Measurements from ENCODE around the gene FAM216B.
A peak's percentile ranks its signal among the peaks of the same experiment; 100 is the strongest.
"Not testable (repeated sequence)": the region's sequence is repeated elsewhere in the genome, so short reads cannot be mapped to it uniquely, and the experiment has no call there.

FAM216B gene

DNA sequence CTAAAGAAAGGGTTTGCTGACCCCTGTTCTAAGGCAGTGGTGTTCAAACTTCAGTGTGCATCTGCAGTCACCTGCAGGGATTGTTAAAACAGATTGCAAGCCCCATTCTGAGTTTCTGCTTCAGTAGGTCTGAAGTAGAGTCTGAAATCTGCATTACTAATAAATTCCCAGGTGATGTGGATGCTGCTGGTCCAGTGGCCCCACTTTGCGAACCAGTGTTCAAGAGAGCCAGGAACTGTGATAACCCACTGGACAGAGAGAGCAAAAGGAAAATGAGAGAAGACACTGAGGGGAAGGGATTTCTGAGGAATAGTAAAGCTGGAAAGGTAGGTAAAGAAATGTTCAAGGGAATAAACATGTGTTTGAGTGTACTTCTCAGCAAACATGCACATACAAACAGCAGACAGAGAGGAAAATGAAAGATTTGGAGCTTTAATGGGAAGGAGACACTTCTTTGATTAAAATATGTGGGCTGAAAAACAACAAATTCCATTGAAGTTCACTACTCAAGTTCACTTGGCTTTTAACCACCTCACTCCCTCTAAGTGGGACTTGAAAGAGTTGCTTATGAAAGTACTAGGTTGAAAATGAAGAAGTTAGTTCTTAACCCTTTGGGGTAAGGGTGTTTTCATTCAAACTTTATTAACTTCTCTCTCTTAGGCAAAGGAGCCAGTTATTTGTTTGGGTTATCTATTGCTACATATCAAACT, 26.4 kb upstream of the FAM216B start:
- no peak for DNase-seq (ENCODE audit: insufficient read length)
- peak; percentile 21 for FAIRE-seq
- TF ChIP-seq TAF1 (IDR thresholded peaks at IDR 0.05; ENCODE audit: borderline replicate concordance, low read depth, low read length) (no peak), POLR2A (IDR thresholded peaks at IDR 0.05; ENCODE audit: low read depth, low read length) (no peak), POLR2AphosphoS5 (IDR thresholded peaks at IDR 0.05; ENCODE audit: low read depth, low read length) (no peak)

DNA sequence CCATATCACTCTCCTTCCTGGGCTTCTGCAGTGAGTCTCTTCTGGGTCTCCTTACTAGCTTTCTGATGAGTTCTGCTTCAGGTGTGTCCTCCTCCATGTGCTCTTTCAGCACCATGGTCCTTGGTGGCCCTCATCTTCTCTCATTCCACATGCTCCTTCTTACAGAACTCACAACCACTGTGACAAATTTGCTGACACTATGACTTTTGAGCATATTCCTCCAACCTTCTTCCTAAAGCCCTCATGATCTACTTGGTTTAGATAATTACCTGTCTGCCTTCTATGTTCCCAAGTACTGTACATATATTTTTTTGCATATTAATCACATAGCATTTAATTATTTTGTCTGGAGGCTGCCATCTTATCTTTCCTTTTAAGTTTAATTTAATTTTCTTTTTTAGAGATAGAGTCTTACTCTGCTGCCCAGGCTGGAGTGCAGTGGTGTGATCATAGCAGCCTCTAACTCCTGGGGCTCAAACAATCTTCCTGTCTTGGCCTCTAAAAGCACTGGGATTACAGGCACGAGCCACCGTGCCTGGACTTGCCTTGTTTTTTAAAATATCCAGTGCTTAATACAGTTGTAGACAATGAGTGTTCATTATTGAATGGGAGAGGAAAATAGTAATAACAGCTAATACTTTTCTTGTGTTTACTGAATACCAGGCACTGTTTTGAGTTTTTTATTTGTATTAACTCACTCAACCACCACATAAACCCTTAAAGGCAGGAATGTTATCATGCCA, 23.5 kb upstream of the FAM216B start:
- DNase-seq (ENCODE audit: insufficient read length) (no peak), FAIRE-seq (no peak)
- TF ChIP-seq POLR2A (IDR thresholded peaks at IDR 0.05; ENCODE audit: low read depth, low read length): no peak
- TF ChIP-seq POLR2AphosphoS5 (IDR thresholded peaks at IDR 0.05; ENCODE audit: low read depth, low read length): no peak

DNA sequence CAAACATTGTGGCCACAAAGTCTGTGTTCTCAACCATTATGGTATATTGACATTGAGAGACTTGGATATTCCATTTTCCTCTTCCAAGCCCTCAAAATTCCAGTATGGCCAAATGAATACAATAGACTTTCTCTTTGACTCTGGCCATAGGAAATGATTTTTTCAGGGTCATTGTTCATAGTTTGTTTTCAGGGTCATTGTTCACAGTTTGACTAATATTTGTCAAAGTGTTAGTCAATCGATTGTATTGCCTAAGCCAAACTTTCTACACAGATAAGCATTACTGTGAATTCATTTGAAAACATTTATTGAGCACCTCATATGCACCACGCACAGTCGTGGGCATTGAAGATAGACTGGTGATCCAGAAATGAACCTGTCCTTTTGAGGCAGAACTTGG, 22.9 kb upstream of the FAM216B start:
- FAIRE-seq (no peak), DNase-seq (ENCODE audit: insufficient read length) (no peak)
- TF ChIP-seq POLR2AphosphoS5 (IDR thresholded peaks at IDR 0.05; ENCODE audit: low read depth, low read length): no peak
- TF ChIP-seq POLR2A (IDR thresholded peaks at IDR 0.05; ENCODE audit: low read depth, low read length): no peak
- no peak for TF ChIP-seq TAF1 (IDR thresholded peaks at IDR 0.05; ENCODE audit: borderline replicate concordance, low read depth, low read length)

DNA sequence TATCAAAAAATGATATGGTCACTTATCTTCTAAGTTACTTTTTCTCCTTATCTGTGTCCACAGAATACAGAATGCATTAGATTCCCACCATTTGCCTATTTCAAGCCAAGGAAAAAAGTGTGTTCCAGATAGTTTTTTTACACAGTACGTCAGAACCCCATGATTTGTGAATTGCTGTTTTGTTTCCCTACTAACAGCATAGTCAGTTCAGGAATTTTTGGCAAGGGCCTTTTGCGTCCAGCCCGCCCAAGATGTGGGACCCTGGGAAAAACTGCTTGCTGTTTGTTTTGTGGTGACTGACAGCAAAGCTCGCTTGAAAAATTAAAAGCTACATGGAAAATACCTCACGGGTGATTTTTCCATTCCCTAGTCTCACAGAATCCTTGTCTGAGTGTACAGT, 20.4 kb upstream of the FAM216B start:
- FAIRE-seq (no peak), DNase-seq (ENCODE audit: insufficient read length) (no peak)
- no peak for TF ChIP-seq POLR2A (IDR thresholded peaks at IDR 0.05; ENCODE audit: low read depth, low read length)
- TF ChIP-seq TAF1 (IDR thresholded peaks at IDR 0.05; ENCODE audit: borderline replicate concordance, low read depth, low read length): no peak
- TF ChIP-seq POLR2AphosphoS5 (IDR thresholded peaks at IDR 0.05; ENCODE audit: low read depth, low read length): no peak

DNA sequence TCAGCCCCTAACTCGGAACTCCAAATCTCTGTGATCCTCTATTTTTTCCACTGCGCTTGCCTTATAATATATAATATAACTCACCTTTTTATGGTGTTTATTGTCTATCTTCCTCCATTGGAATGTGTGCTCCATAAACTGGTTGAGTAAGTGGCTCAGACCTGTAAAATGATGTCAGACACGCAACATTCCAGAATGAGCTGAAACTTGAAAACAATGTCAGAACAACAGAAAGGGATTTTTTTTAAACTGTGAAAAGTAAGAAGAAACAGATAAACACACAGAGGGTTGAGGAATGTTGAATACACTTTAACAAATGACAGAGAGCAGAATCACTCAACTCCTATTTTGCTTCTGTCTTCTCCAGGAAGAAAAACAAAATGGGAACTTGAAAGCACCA, 19.1 kb upstream of the FAM216B start:
- no peak for FAIRE-seq
- DNase-seq (ENCODE audit: insufficient read length): no peak
- TF ChIP-seq POLR2AphosphoS5 (IDR thresholded peaks at IDR 0.05; ENCODE audit: low read depth, low read length) (no peak), POLR2A (IDR thresholded peaks at IDR 0.05; ENCODE audit: low read depth, low read length) (no peak), TAF1 (IDR thresholded peaks at IDR 0.05; ENCODE audit: borderline replicate concordance, low read depth, low read length) (no peak)

DNA sequence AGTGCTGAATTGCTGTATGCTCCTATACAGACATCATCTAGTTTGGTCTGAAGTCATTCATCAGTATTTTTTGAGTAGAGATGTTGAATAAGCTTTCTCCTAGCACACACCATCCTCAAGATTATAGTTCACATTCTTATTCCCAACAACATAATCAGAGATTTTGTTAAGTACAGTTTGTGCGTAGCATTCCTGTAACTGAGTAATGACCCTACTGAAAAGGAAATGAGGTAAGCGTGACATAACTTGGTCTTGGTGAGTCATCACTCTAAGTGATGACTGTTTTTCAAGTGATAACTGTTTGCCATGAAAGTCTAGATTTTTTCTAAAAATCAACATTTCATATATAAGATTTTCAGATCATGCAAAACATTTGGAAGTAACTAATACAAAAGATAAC, 18.5 kb upstream of the FAM216B start:
- TF ChIP-seq POLR2AphosphoS5 (IDR thresholded peaks at IDR 0.05; ENCODE audit: low read depth, low read length) (no peak), POLR2A (IDR thresholded peaks at IDR 0.05; ENCODE audit: low read depth, low read length) (no peak), TAF1 (IDR thresholded peaks at IDR 0.05; ENCODE audit: borderline replicate concordance, low read depth, low read length) (no peak)
- FAIRE-seq (no peak), DNase-seq (ENCODE audit: insufficient read length) (no peak)

DNA sequence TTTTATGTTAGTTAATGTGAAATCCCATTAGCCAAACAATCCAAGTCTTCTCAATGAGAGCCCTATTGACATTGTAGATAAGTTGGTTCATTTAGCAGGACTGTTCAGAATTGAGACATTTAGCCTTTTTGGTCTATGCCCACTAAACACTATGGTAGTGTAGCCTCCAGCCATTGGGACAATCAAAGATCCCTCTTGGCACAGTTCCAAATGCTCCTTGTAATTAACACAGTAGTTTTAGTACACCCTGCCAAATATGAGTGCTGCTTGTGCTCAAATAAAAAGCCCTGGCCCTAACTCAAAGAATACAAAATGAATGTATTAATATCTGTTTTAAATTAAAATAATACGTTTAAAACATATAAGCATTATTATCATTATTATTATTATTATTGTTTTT, 15.4 kb upstream of the FAM216B start:
- FAIRE-seq: no peak
- TF ChIP-seq POLR2AphosphoS5 (IDR thresholded peaks at IDR 0.05; ENCODE audit: low read depth, low read length): no peak
- TF ChIP-seq TAF1 (IDR thresholded peaks at IDR 0.05; ENCODE audit: borderline replicate concordance, low read depth, low read length): no peak
- TF ChIP-seq POLR2A (IDR thresholded peaks at IDR 0.05; ENCODE audit: low read depth, low read length): no peak

DNA sequence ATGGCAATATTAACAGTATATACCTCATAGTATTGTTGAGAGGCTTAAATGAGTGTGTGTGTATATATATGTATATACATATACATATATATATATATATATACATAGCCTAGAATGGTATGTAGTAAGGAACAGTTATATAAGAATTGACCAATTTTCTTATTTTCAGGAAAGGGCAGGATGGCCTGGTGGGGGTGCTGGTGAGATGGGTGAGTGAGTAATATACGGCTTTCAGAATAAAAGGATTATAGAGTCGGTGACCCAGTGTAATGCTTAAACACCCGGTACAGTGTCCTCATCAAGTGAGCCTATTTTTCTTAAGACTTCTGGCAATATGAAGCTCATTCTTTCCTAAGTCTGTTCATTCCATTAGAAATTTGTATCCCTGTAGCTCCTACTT, 11.7 kb upstream of the FAM216B start:
- FAIRE-seq (no peak), DNase-seq (ENCODE audit: insufficient read length) (no peak)
- TF ChIP-seq POLR2AphosphoS5 (IDR thresholded peaks at IDR 0.05; ENCODE audit: low read depth, low read length) (no peak), POLR2A (IDR thresholded peaks at IDR 0.05; ENCODE audit: low read depth, low read length) (no peak), TAF1 (IDR thresholded peaks at IDR 0.05; ENCODE audit: borderline replicate concordance, low read depth, low read length) (no peak)

More for the DNA sequence above, 15.4 kb upstream of the FAM216B start:
- DNase-seq (ENCODE audit: insufficient read length): no peak

DNA sequence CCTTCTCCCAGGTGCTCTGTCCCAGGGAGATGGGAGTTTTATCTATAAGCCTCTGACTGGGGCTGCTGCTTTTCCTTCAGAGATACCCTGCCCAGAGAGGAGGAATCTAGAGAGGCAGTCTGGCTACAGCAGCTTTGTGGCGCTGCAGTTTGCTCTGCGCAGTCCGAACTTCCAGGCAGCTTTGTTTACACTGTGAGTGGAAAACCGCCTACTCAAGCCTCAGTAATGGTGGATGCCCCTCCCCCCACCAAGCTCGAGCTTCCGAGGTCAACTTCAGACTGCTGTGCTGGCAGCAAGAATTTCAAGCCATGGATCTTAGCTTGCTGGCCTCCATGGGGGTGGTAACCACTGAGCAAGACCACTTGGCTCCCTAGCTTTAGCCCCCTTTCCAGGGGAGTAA, 4.8 kb upstream of the FAM216B start:
- FAIRE-seq; DNase-seq (ENCODE audit: insufficient read length): not testable (repeated sequence)

DNA sequence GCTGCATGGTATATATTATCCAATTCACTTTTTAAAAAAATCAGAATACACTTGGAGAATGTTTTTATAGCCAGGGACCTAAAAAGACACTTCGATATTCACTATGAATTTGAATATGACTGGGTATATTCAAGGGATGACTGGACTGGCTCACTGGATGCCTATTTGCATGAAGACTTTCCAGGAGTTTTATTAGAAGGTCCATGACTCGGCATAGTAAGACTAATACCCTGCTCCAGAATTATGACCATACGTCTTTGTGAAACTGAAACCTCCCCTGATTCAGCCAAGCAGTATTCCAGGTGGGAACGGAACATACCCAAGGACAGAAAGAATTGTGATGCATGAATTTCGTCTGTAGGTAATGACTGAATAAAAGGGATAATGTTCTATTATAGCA, 3.9 kb upstream of the FAM216B start:
- no peak for DNase-seq (ENCODE audit: insufficient read length)
- FAIRE-seq: no peak
- TF ChIP-seq POLR2AphosphoS5 (IDR thresholded peaks at IDR 0.05; ENCODE audit: low read depth, low read length) (no peak), POLR2A (IDR thresholded peaks at IDR 0.05; ENCODE audit: low read depth, low read length) (no peak), TAF1 (IDR thresholded peaks at IDR 0.05; ENCODE audit: borderline replicate concordance, low read depth, low read length) (no peak)

DNA sequence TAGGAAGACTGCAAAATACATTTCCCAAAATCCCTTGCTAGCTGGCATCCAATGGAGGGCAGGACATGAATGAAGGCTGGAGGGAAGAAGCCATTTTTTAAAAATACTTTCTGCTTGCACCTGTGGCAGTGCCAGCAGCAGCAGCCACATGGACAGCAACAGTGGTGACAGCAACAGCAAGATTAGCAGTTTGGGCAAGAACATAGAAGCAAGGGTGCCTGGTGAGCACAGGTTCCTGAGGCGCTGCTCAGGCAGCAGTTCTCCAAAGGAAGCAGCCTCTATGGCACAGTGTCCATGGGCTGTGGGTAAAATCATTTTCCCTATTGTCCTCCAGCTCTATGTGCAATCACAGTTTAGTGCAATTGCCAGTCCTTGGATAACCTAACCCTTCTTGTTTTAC, 1.3 kb upstream of the FAM216B start:
- DNase-seq (ENCODE audit: insufficient read length): no peak
- no peak for FAIRE-seq
- TF ChIP-seq POLR2A (IDR thresholded peaks at IDR 0.05; ENCODE audit: low read depth, low read length) (no peak), POLR2AphosphoS5 (IDR thresholded peaks at IDR 0.05; ENCODE audit: low read depth, low read length) (no peak), TAF1 (IDR thresholded peaks at IDR 0.05; ENCODE audit: borderline replicate concordance, low read depth, low read length) (no peak)

DNA sequence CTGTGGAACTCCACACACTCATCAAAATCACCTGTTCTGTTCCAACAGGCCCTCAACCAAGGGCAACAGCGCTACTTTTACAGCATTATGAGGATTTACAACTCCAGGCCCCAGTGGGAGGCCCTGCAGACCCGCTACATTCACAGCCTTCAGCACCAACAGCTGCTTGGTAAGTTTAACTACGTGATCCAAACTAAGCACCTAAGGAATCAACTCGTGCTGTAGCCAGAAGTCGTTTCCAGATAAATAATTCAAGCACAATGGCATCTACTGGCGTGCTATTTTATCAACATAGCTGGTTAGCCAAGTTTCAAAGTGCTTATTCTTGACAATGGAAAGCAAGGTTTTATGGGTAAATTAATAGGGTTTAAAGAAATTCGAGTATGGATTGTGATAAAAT, 5.3 kb downstream of the FAM216B start:
- DNase-seq (ENCODE audit: insufficient read length): no peak
- TF ChIP-seq POLR2A (IDR thresholded peaks at IDR 0.05; ENCODE audit: low read depth, low read length) (no peak), POLR2AphosphoS5 (IDR thresholded peaks at IDR 0.05; ENCODE audit: low read depth, low read length) (no peak), TAF1 (IDR thresholded peaks at IDR 0.05; ENCODE audit: borderline replicate concordance, low read depth, low read length) (no peak)
- peak; percentile 9 for FAIRE-seq

Data from GM12892 (cell line).